Upper lobe of left lung (tissue), 4 donors: ENCODE data around the gene IL9.

Experiments
- EP300 ChIP-seq, 4 donors: sonication (generic); formaldehyde crosslinking; IDR thresholded peaks; one replicate each; pipeline ENCODE4 v1.5.1; 2017; ENCODE audit warnings: antibody characterized with exemption in 4 of 4, control low read depth in 2 of 4
- POLR2A ChIP-seq, 4 donors: fragments of 450-650 bp; IDR thresholded peaks; one replicate each; pipeline ENCODE4 v1.5.1; 2016 to 2017; ENCODE audit warnings: antibody characterized with exemption in 4 of 4, mild to moderate bottlenecking in 2 of 4
- POLR2AphosphoS5 ChIP-seq, 2 donors: sonication (generic); formaldehyde crosslinking; IDR thresholded peaks; one replicate each; pipeline ENCODE4 v1.5.1; 2017; ENCODE audit warnings: antibody characterized with exemption in 2 of 2
- TF ChIP-seq, protein P1 (sequence below), 6 experiments: fragments of 450-650 bp in 4 of 6; fragments of 200-600 bp in 2 of 6; sonication (generic) in 2 of 6; IDR thresholded peaks; one replicate each; pipeline ENCODE4 v1.5.1; 2016 to 2019; ENCODE audit warnings: antibody characterized with exemption in 6 of 6

DNA sequence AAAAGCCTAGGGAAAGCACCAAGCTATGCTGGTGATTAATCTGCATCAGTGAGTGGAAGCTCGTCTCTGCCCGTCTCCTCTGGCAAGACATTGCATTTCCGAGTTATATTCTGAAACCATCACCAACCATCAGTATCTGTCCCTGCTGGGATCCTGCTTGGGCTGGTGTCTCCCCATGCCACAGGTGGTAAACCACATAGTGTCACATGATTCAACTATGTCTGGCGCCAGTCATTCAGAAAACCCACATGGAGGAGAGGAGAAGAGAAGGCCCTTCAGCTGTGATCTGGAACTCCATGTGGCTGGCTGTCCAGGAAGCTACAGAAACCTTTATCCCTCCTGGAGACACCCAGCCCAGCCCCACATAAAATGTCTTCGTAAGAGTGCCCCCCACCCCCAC, 4.8 kb downstream of the IL9 start:
- TF ChIP-seq, protein P1, sequence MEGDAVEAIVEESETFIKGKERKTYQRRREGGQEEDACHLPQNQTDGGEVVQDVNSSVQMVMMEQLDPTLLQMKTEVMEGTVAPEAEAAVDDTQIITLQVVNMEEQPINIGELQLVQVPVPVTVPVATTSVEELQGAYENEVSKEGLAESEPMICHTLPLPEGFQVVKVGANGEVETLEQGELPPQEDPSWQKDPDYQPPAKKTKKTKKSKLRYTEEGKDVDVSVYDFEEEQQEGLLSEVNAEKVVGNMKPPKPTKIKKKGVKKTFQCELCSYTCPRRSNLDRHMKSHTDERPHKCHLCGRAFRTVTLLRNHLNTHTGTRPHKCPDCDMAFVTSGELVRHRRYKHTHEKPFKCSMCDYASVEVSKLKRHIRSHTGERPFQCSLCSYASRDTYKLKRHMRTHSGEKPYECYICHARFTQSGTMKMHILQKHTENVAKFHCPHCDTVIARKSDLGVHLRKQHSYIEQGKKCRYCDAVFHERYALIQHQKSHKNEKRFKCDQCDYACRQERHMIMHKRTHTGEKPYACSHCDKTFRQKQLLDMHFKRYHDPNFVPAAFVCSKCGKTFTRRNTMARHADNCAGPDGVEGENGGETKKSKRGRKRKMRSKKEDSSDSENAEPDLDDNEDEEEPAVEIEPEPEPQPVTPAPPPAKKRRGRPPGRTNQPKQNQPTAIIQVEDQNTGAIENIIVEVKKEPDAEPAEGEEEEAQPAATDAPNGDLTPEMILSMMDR (IDR thresholded peaks at IDR 0.05), result no peak
- TF ChIP-seq POLR2A (IDR thresholded peaks at IDR 0.05) (no peak), POLR2AphosphoS5 (IDR thresholded peaks at IDR 0.05) (no peak), EP300 (IDR thresholded peaks at IDR 0.05) (no peak)
